ENCODE measurements around the gene CCDC159.

The CCDC159 gene

GRCh38 chr19:11390933-11391680, 44.8 kb downstream of the CCDC159 start:
- DNase-seq (ENCODE audit: low read depth), result no peak

- DNase-seq (ENCODE audit: low read depth), result no peak
Measured at GRCh38 chr19:11397089-11397610, 50.8 kb downstream of the CCDC159 start.

- no peak for DNase-seq (ENCODE audit: low read depth)
Measured at GRCh38 chr19:11399667-11400066, 53.3 kb downstream of the CCDC159 start.

- no peak for DNase-seq (ENCODE audit: low read depth)
Measured at GRCh38 chr19:11400798-11401197, 54.5 kb downstream of the CCDC159 start.

DNA sequence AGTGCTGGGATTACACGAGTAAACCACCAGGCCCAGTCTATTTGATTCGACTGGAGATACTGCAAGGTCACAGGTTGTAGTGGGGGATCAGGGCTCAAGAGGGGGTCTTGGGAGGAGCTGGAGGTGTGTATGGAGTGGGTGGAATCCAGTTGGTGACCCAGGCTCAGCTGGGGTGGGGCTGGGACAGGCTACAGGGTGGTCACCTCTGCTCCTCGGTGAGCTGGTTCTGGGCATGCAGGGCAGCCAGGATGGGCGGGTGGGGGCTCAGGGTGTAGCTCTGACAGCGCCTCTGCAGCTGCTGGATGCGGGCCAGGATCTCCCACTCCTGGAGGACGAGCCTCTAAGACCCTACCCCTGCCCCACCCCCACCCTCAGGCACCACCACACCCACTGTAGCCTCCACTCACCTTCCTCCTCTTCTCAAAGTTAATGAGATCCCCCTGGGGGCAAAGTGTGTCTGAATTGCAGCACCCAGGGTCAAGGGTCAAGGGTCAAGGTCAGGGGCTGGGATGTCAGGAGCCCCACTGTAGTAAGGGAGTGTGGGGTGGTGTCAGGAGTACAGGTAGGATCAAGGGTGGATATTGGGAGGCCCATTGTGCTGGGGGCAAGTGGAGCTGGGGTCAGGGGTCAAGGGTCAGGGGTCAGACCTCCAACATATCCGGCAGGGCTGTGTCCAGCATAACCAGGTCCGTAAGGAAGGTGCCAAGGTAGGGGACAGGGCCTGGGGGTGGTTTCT, 55.7 kb downstream of the CCDC159 start:
- no peak for DNase-seq (ENCODE audit: low read depth)

Measured in activated T-cell treated with anti-CD3 and anti-CD28 coated beads for 1 hour (primary cell).